Spleen (tissue), 11 donors: ENCODE results near the gene COL9A3. TPM values are rescaled to one million over a fixed set of nuclear protein-coding genes. Genes with fewer than 3 reads are reported as not detected.
A peak's percentile ranks its signal among the peaks of the same experiment; 100 is the strongest.

ENCODE experiments used
- DNase-seq: peaks from one replicate; pipeline ENCODE4 v3.0.0-alpha.2; 2020
- H3K27ac ChIP-seq, 8 donors: fragments of 200-600 bp; sonication (generic) in 7 of 8; 1 replicate in 4 of 8; 2 replicates in 4 of 8; pipeline versions ENCODE4 v1.5.0 to v1.8.0; 2016 to 2021; ENCODE audit warnings: inconsistent platforms in 4 of 8, mild to moderate bottlenecking in 4 of 8, moderate library complexity in 1 of 8
- H3K27me3 ChIP-seq, 7 donors: fragments of 200-600 bp; sonication (generic) in 6 of 7; replicated peaks in 1 of 7; 1 replicate in 4 of 7; 2 replicates in 3 of 7; pipeline versions ENCODE4 v1.5.0 to v1.8.0; 2016 to 2021; ENCODE audit warnings: inconsistent platforms in 3 of 7, mild to moderate bottlenecking in 1 of 7
- H3K36me3 ChIP-seq, 6 donors: fragments of 200-600 bp; sonication (generic) in 5 of 6; 1 replicate in 4 of 6; 2 replicates in 2 of 6; pipeline versions ENCODE4 v1.5.0 to v1.8.0; 2016 to 2021; ENCODE audit warnings: inconsistent platforms in 2 of 6
- H3K4me1 ChIP-seq, 6 donors: fragments of 200-600 bp; sonication (generic) in 5 of 6; 1 replicate in 3 of 6; 2 replicates in 3 of 6; pipeline versions ENCODE4 v1.5.0 to v1.8.0; 2016 to 2021; ENCODE audit warnings: inconsistent platforms in 3 of 6
- H3K4me3 ChIP-seq, 8 donors: fragments of 200-600 bp; sonication (generic) in 7 of 8; 1 replicate in 4 of 8; 2 replicates in 4 of 8; pipeline versions ENCODE4 v1.5.0 to v1.8.0; 2016 to 2021; ENCODE audit warnings: inconsistent platforms in 4 of 8, mild to moderate bottlenecking in 4 of 8, moderate library complexity in 2 of 8
- H3K9me3 ChIP-seq, 8 donors: fragments of 200-600 bp; sonication (generic) in 7 of 8; 1 replicate in 4 of 8; 2 replicates in 4 of 8; pipeline versions ENCODE4 v1.5.0 to v1.8.0; 2016 to 2021; ENCODE audit warnings: inconsistent platforms in 4 of 8
- CTCF ChIP-seq, 11 experiments: fragments of 200-600 bp in 7 of 11; fragments of 450-650 bp in 4 of 11; sonication (generic) in 4 of 11; IDR thresholded peaks in 8 of 11; conservative IDR thresholded peaks in 3 of 11; 1 replicate in 7 of 11; 2 replicates in 4 of 11; pipeline versions ENCODE4 v1.4.0 to v1.8.0; 2016 to 2021; ENCODE audit warnings: antibody characterized with exemption in 11 of 11, inconsistent platforms in 4 of 11, mild to moderate bottlenecking in 1 of 11
- POLR2A ChIP-seq, 3 donors: fragments of 450-650 bp; IDR thresholded peaks; one replicate each; pipeline ENCODE4 v1.5.1; 2017; ENCODE audit warnings: antibody characterized with exemption in 3 of 3, mild to moderate bottlenecking in 1 of 3
- POLR2AphosphoS5 ChIP-seq, 3 donors: sonication (generic); formaldehyde crosslinking; IDR thresholded peaks; one replicate each; pipeline ENCODE4 v1.5.1; 2017; ENCODE audit warnings: antibody characterized with exemption in 3 of 3
- WGBS, 5 donors: extraction: QIAGEN DNeasy Blood & Tissue Kit in 3 of 5; methylation state at CpG; one replicate each; pipeline versions ENCODE4 v1.1.5 to v1.1.7; 2013 to 2018; 5-methylcytosine and 5-hydroxymethylcytosine counted together
- intact Hi-C: fragments of 100-400 bp; cut with DNase I; formaldehyde crosslinking; loops from one replicate; pipeline ENCODE4 v1.15.0; 2023; ENCODE audit warnings: low total_unique reads
- polyA plus RNA-seq, 3 donors: library from polyadenylated mRNA; stranded (reverse); fragments of 200-250 nt; gene quantifications; one replicate each; pipeline ENCODE4 v1.2.1, GENCODE V29; 2013
- total RNA-seq, 7 donors: library from RNA; depleted of rRNA in 3 of 7; stranded (reverse); fragments of >200 nt in 3 of 7; fragmentation: NEBNext Ultra II Directional in 4 of 7; extraction: Animal tissue kit (Norgen Biotek cat#: 25700) in 4 of 7; gene quantifications; one replicate each; pipeline versions ENCODE4 v1.1.0 to v1.2.1, GENCODE V29; 2016 to 2021
- donor health status: healthy with polysubstance abuse.
- donor health status: DM: no; HTN: no; CAD: no; lungs with moderate emphysema.
- donor health status: DM: no; HTN: no; CAD: no.
- donor health status: Bipolar disorder and iron deficiency.
- donor health status: healthy.
- donor health status: DM: no; HTN: no; CAD: no.
- donor health status: DM: yes; HTN: yes; CAD: no.

The COL9A3 gene
- total and polyA plus RNA-seq, 10 donors, result 1.2 to 16.7 (median 11.1) TPM

- no peak for TF ChIP-seq POLR2AphosphoS5 (IDR thresholded peaks at IDR 0.05)
- TF ChIP-seq POLR2A (IDR thresholded peaks at IDR 0.05), result no peak
- 80 to 89% (median 86%) methylated on average over 23 of the region's 23 CpGs for WGBS, 5 donors
- Histone ChIP-seq H3K36me3 (no peaks in the 10 kb centered on the region), H3K27ac (peak overlapping the region in 2 of 8 donors; percentile 34 to 53), H3K9me3 (no peaks in the 10 kb centered on the region), H3K4me1 (peaks cover 8 to 57% (median 41%) of the 10 kb centered on the region in 6 donors), H3K4me3 (no peak overlapping the region), H3K27me3 (peaks cover 0 to 21% (median 0%) of the 10 kb centered on the region in 7 donors)
- DNase-seq, result peak; percentile 67
- intact Hi-C loops, result no loop called here
Measured at GRCh38 chr20:62772103-62772611, 44.7 kb upstream of the COL9A3 start.

- no peaks in the 10 kb centered on the region for H3K36me3 ChIP-seq
- peaks cover 0 to 19% (median 0%) of the 10 kb centered on the region in 7 donors for H3K27me3 ChIP-seq
- H3K4me3 ChIP-seq, result no peak overlapping the region
- intact Hi-C loops, result no loop called here
- DNase-seq, result no peak
- H3K4me1 ChIP-seq, result peaks cover 8 to 61% (median 43%) of the 10 kb centered on the region in 6 donors
- 53 to 87% (median 72%) methylated on average over 9 to 11 of the region's 11 CpGs for WGBS, 5 donors
- TF ChIP-seq CTCF (IDR thresholded peaks at IDR 0.05 in 8 of 11, conservative IDR thresholded peaks at IDR 0.05 in 3 of 11), result no peak
- no peak for TF ChIP-seq POLR2AphosphoS5 (IDR thresholded peaks at IDR 0.05)
- no peak for TF ChIP-seq POLR2A (IDR thresholded peaks at IDR 0.05)
- peak overlapping the region in 2 of 8 donors; percentile 34 to 53 for H3K27ac ChIP-seq
- H3K9me3 ChIP-seq, result no peaks in the 10 kb centered on the region
Measured at GRCh38 chr20:62772619-62772989, 44.2 kb upstream of the COL9A3 start.

GRCh38 chr20:62772990-62773844 lies 43.6 kb upstream of the COL9A3 start:
- no peaks in the 10 kb centered on the region for H3K9me3 ChIP-seq

GRCh38 chr20:62773845-62774714 lies 42.8 kb upstream of the COL9A3 start:
- intact Hi-C loops, result no loop called here
- Histone ChIP-seq H3K36me3 (no peaks in the 10 kb centered on the region), H3K4me1 (peaks cover 8 to 61% (median 43%) of the 10 kb centered on the region in 6 donors), H3K27me3 (peaks cover 0 to 10% (median 0%) of the 10 kb centered on the region in 7 donors), H3K9me3 (no peaks in the 10 kb centered on the region), H3K27ac (peak overlapping the region in 3 of 8 donors; percentile 6 to 53 (median 34)), H3K4me3 (no peak overlapping the region)
- TF ChIP-seq POLR2AphosphoS5 (IDR thresholded peaks at IDR 0.05), result no peak
- TF ChIP-seq CTCF (IDR thresholded peaks at IDR 0.05 in 8 of 11, conservative IDR thresholded peaks at IDR 0.05 in 3 of 11), result no peak
- no peak for TF ChIP-seq POLR2A (IDR thresholded peaks at IDR 0.05)
- no peak for DNase-seq
- 84 to 91% (median 88%) methylated on average over 25 to 29 of the region's 29 CpGs for WGBS, 5 donors

More at GRCh38 chr20:62772990-62773844, 43.6 kb upstream of the COL9A3 start:
- 53 to 69% (median 61%) methylated on average over 18 to 19 of the region's 19 CpGs for WGBS, 5 donors
- Histone ChIP-seq H3K4me1 (peaks cover 8 to 61% (median 43%) of the 10 kb centered on the region in 6 donors), H3K27ac (peak overlapping the region in 3 of 8 donors; percentile 6 to 53 (median 34)), H3K27me3 (peaks cover 0 to 13% (median 0%) of the 10 kb centered on the region in 7 donors), H3K4me3 (no peak overlapping the region), H3K36me3 (no peaks in the 10 kb centered on the region)
- DNase-seq, result peak; percentile 52
- intact Hi-C loops, result no loop called here
- no peak for TF ChIP-seq POLR2AphosphoS5 (IDR thresholded peaks at IDR 0.05)
